GM18867 (cell line): ENCODE data around the gene ZCCHC2.

ENCODE experiments used
- ATAC-seq: cut with Tn5 transposase; IDR thresholded peaks from one replicate; pipeline ENCODE4 v1.9.1; 2021; ENCODE audit warnings: mild to moderate bottlenecking, moderate library complexity; ENCODE audit not compliant: unreplicated experiment

The ZCCHC2 gene

GRCh38 chr18:62537042-62537894 is 14.4 kb downstream of the ZCCHC2 start:
- no peak for ATAC-seq

GRCh38 chr18:62537946-62538345 is 15.1 kb downstream of the ZCCHC2 start:
- ATAC-seq, result no peak

- ATAC-seq, result no peak
Measured at GRCh38 chr18:62538881-62539280, 16.1 kb downstream of the ZCCHC2 start.

- ATAC-seq, result no peak
Measured at GRCh38 chr18:62539284-62540165, 16.7 kb downstream of the ZCCHC2 start.

GRCh38 chr18:62543021-62543420 is 20.2 kb downstream of the ZCCHC2 start:
- ATAC-seq, result no peak

- no peak for ATAC-seq
Measured at GRCh38 chr18:62545098-62545497, 22.3 kb downstream of the ZCCHC2 start.

GRCh38 chr18:62549755-62550154 is 26.9 kb downstream of the ZCCHC2 start:
- ATAC-seq, result no peak

GRCh38 chr18:62550746-62551145 is 27.9 kb downstream of the ZCCHC2 start:
- ATAC-seq, result no peak

GRCh38 chr18:62551972-62552513 is 29.2 kb downstream of the ZCCHC2 start:
- ATAC-seq, result no peak

GRCh38 chr18:62554061-62554815 is 31.4 kb downstream of the ZCCHC2 start:
- ATAC-seq, result no peak

GRCh38 chr18:62555135-62555534 is 32.3 kb downstream of the ZCCHC2 start:
- ATAC-seq, result no peak

GRCh38 chr18:62556397-62556796 is 33.6 kb downstream of the ZCCHC2 start:
- ATAC-seq, result no peak

GRCh38 chr18:62558015-62558663 is 35.3 kb downstream of the ZCCHC2 start:
- peak; percentile 60 for ATAC-seq

GRCh38 chr18:62564044-62564443 is 41.2 kb downstream of the ZCCHC2 start:
- no peak for ATAC-seq

GRCh38 chr18:62566199-62566598 is 43.4 kb downstream of the ZCCHC2 start:
- no peak for ATAC-seq

GRCh38 chr18:62566818-62567217 is 44.0 kb downstream of the ZCCHC2 start:
- no peak for ATAC-seq

- ATAC-seq, result no peak
Measured at GRCh38 chr18:62569081-62569655, 46.3 kb downstream of the ZCCHC2 start.

- ATAC-seq, result no peak
Measured at GRCh38 chr18:62571037-62571436, 48.2 kb downstream of the ZCCHC2 start.

GRCh38 chr18:62571648-62572047 is 48.8 kb downstream of the ZCCHC2 start:
- no peak for ATAC-seq

- ATAC-seq, result no peak
Measured at GRCh38 chr18:62572456-62572855, 49.6 kb downstream of the ZCCHC2 start.
